ENCODE results near the gene HADHB.
"Not testable (repeated sequence)": the region's sequence is repeated elsewhere in the genome, so short reads cannot be mapped to it uniquely, and the experiment has no call there.

The HADHB gene

GRCh38 chr2:26331321-26331720 lies 86.6 kb downstream of the HADHB start:
- not testable (repeated sequence) for DNase-seq

- no peak for DNase-seq
These were observed 88.6 kb downstream of the HADHB start for GRCh38 chr2:26333293-26333692.

- no peak for DNase-seq
These were observed 90.5 kb downstream of the HADHB start for GRCh38 chr2:26335231-26335630.

- no peak for DNase-seq
These were observed 92.0 kb downstream of the HADHB start for GRCh38 chr2:26336719-26337118.

- DNase-seq = no peak
These were observed 92.6 kb downstream of the HADHB start for GRCh38 chr2:26337298-26337697.
